HepG2 (cell line): ENCODE data around the gene CLIC1. TPM values are rescaled to one million over a fixed set of nuclear protein-coding genes. Genes with fewer than 3 reads are reported as not detected.
A peak's percentile ranks its signal among the peaks of the same experiment; 100 is the strongest.

Experiments used
- ATAC-seq: fragments of 200-7000 bp; cut with Tn5 transposase; 3 replicates; pipeline ENCODE4 v1.9.1; 2020; ENCODE audit warnings: mild to moderate bottlenecking, moderate library complexity
- BruUV-seq: library from RNA; stranded (reverse); fragments of 400-500 nt; replicated peaks from 2 replicates; lab custom pipeline; 2021; lab: Mats Ljungman, UMichigan
- CTCF ChIA-PET: fragments of 300-600 bp; formaldehyde crosslinking; extraction: SDS; loops from one replicate; lab custom pipeline; 2021; ENCODE audit warnings: low total read pairs, inconsistent platforms, low intra/inter-chr PET ratio; lab: Yijun Ruan, JAX
- POLR2A ChIA-PET: fragments of 350-600 bp; sonication (Branson Sonifier 250); formaldehyde crosslinking; loops from one replicate; lab custom pipeline; 2020; ENCODE audit warnings: antibody characterized with exemption, inconsistent platforms; lab: Yijun Ruan, JAX
- DNase-seq: peaks from one replicate; pipeline ENCODE4 v3.0.0-alpha.2; 2015; ENCODE audit warnings: low spot score
- FAIRE-seq: peaks from 3 replicates; lab custom pipeline; 2011; peaks lifted over from hg19 to GRCh38; lab: Jason Lieb, UNC
- H2AFZ ChIP-seq: one replicate; pipeline ENCODE4 v1.6.1; 2011; ENCODE audit warnings: low read length, inconsistent platforms
- H3K27ac ChIP-seq: fragments of 300-600 bp; 3 replicates; pipeline ENCODE4 v1.8.0; 2011; ENCODE audit warnings: mixed run types, mild to moderate bottlenecking, mixed read lengths, low read length, inconsistent platforms; ENCODE audit not compliant: insufficient read depth; ENCODE audit errors: extremely low read length
- H3K27me3 ChIP-seq, 2 experiments: fragments of 200-600 bp in 1 of 2; 2 replicates in 1 of 2; 3 replicates in 1 of 2; pipeline versions ENCODE4 v1.6.0 to v1.8.0; 2011; ENCODE audit warnings: low read length in 2 of 2, mild to moderate bottlenecking in 2 of 2, moderate library complexity in 2 of 2, inconsistent platforms in 1 of 2; ENCODE audit not compliant: insufficient read depth in 2 of 2, control insufficient read depth in 1 of 2
- H3K36me3 ChIP-seq, 2 experiments: fragments of 200-600 bp in 1 of 2; replicated peaks in 1 of 2; 2 replicates in 1 of 2; 3 replicates in 1 of 2; pipeline versions ENCODE4 v1.5.1 to v1.8.0; 2011; ENCODE audit warnings: low read length in 2 of 2, inconsistent platforms in 1 of 2; ENCODE audit not compliant: insufficient read depth in 2 of 2, control insufficient read depth in 1 of 2
- H3K4me1 ChIP-seq: 2 replicates; pipeline ENCODE4 v1.5.1; 2012; ENCODE audit warnings: low read length, inconsistent platforms; ENCODE audit not compliant: insufficient read depth
- H3K4me2 ChIP-seq: 2 replicates; pipeline ENCODE4 v1.6.0; 2011; ENCODE audit warnings: low read depth, low read length, inconsistent platforms
- H3K4me3 ChIP-seq, 3 experiments: fragments of 200-600 bp in 1 of 3; sonication (generic), shearing (Covaris generic) in 1 of 3; replicated peaks in 1 of 3; 2 replicates each; pipeline ENCODE4 v1.5.1; 2011 to 2016; ENCODE audit warnings: low read length in 3 of 3, inconsistent platforms in 2 of 3, low read depth in 2 of 3, mild to moderate bottlenecking in 2 of 3, control low read depth in 1 of 3, mixed read lengths in 1 of 3; ENCODE audit not compliant: insufficient read depth in 1 of 3
- H3K79me2 ChIP-seq: one replicate; pipeline ENCODE4 v1.6.1; 2011; ENCODE audit warnings: low read length, inconsistent platforms; ENCODE audit not compliant: insufficient read depth
- H3K9ac ChIP-seq: 2 replicates; pipeline ENCODE4 v1.6.0; 2011; ENCODE audit warnings: mild to moderate bottlenecking, low read depth, low read length, inconsistent platforms; ENCODE audit not compliant: insufficient read depth
- H3K9me3 ChIP-seq: 2 replicates; pipeline ENCODE4 v1.5.1; 2012; ENCODE audit warnings: mild to moderate bottlenecking, low read length
- H4K20me1 ChIP-seq: 2 replicates; pipeline ENCODE4 v1.6.0; 2011; ENCODE audit warnings: inconsistent platforms, mild to moderate bottlenecking, low read length, moderate library complexity; ENCODE audit not compliant: insufficient read depth
- AGO2 ChIP-seq: fragments of 200-400 bp; formaldehyde crosslinking; optimal IDR thresholded peaks from 2 replicates; pipeline ENCODE3; 2017; ENCODE audit warnings: mild to moderate bottlenecking, low read depth, low read length, moderate library complexity
- DDIT3 ChIP-seq: sonication (generic); formaldehyde crosslinking; IDR thresholded peaks from 2 replicates; pipeline ENCODE4 v1.4.0; 2020; ENCODE audit warnings: mild to moderate bottlenecking, missing genetic modification reagents
- MEIS1 ChIP-seq: sonication (generic); formaldehyde crosslinking; IDR thresholded peaks from 2 replicates; pipeline ENCODE4 v1.9.0; 2021; ENCODE audit warnings: mild to moderate bottlenecking, missing genetic modification reagents, moderate library complexity, borderline replicate concordance
- MTF2 ChIP-seq: sonication (generic); formaldehyde crosslinking; IDR thresholded peaks from 2 replicates; pipeline ENCODE4 v1.5.0; 2020; ENCODE audit warnings: missing genetic modification reagents, borderline replicate concordance
- RARG ChIP-seq: sonication (generic); formaldehyde crosslinking; IDR thresholded peaks from 2 replicates; pipeline ENCODE4 v1.4.0; 2020; ENCODE audit warnings: low read depth, mild to moderate bottlenecking, missing genetic modification reagents
- RBFOX2 ChIP-seq: fragments of 200-400 bp; formaldehyde crosslinking; IDR thresholded peaks from 2 replicates; pipeline ENCODE4 v1.6.1; 2017; ENCODE audit warnings: low read depth, mild to moderate bottlenecking, low read length
- STAT5B ChIP-seq: sonication (generic); formaldehyde crosslinking; IDR thresholded peaks from 2 replicates; pipeline ENCODE4 v1.4.0; 2020; ENCODE audit warnings: missing genetic modification reagents
- ZNF414 ChIP-seq: sonication (generic); formaldehyde crosslinking; IDR thresholded peaks from 2 replicates; pipeline ENCODE4 v1.5.0; 2020; ENCODE audit warnings: missing genetic modification reagents
- ZSCAN30 ChIP-seq: sonication (generic); formaldehyde crosslinking; IDR thresholded peaks from 2 replicates; pipeline ENCODE4 v1.5.0; 2020; ENCODE audit warnings: mild to moderate bottlenecking, missing genetic modification reagents
- WGBS: methylation state at CpG from one replicate; pipeline ENCODE4 v1.1.6; 2017; ENCODE audit warnings: low lambda C conversion rate; 5-methylcytosine and 5-hydroxymethylcytosine counted together
- in situ Hi-C: cut with HindIII; loops from 2 replicates; pipeline ENCODE4 v1.10.0; 2017; ENCODE audit warnings: low pct_unique_long_range_greater_than_20kb; ENCODE audit not compliant: extremely low pct_ligation_motif_present
- intact Hi-C: fragments of 100-400 bp; cut with micrococcal nuclease; formaldehyde crosslinking; loops from one replicate; pipeline ENCODE4 v1.10.0; 2022; ENCODE audit not compliant: unreplicated experiment
- polyA plus RNA-seq, 8 experiments: library from polyadenylated mRNA; depleted of rRNA in 3 of 8; stranded (reverse) in 7 of 8; unstranded in 1 of 8; fragments of >200 nt; fragmentation: Illumina TruSeq in 4 of 8; extraction: Trizol in 4 of 8; gene quantifications; 2 replicates each; pipeline versions ENCODE4 v1.2.1 to v1.2.3, GENCODE V29; 2011 to 2016; ENCODE audit warnings: low read depth in 4 of 8, missing spikeins in 1 of 8, mixed read lengths in 1 of 8; ENCODE audit not compliant: insufficient read depth in 1 of 8
- total RNA-seq, 5 experiments: library from RNA; depleted of rRNA; stranded (reverse); fragments of >200 nt; fragmentation: Illumina TruSeq; extraction: Trizol; gene quantifications; 2 replicates each; pipeline ENCODE4 v1.2.3, GENCODE V29; 2016; ENCODE audit warnings: low read depth in 1 of 5

Gene CLIC1
- total and polyA plus RNA-seq, 2 of the 13 experiments (the other 11 are each of a cell fraction or from before 2014, with no cell fraction given) = 602 to 891 TPM

GRCh38 chr6:31723245-31723979 is 12.9 kb downstream of the CLIC1 start, which contains the start of gene MPIG6B:
Gene MPIG6B, plus strand, starts transcription at chr6:31723373. Its CDS starts 11 bp downstream, at chr6:31723384.
- Histone ChIP-seq H3K79me2 (no peaks in the 10 kb centered on the region), H3K9me3 (no peaks in the 10 kb centered on the region), H3K4me1 (no peaks in the 10 kb centered on the region), H3K27ac (no peak within 1 kb of the TSS), H3K4me3 (no peak within 1 kb of the TSS), H3K36me3 (peaks cover 0 to 5% of the 10 kb centered on the region in 2 experiments; a peak in 2 of 5 replicates), H3K27me3 (peaks cover 2 to 35% of the 10 kb centered on the region in 2 experiments; a peak in 4 of 5 replicates), H3K4me2 (no peak within 1 kb of the TSS), H4K20me1 (no peaks in the 10 kb centered on the region), H2AFZ (no peak within 1 kb of the TSS), H3K9ac (no peak within 1 kb of the TSS)
- ATAC-seq (peak; percentile 7), FAIRE-seq (no peak), DNase-seq (no peak)
- TF ChIP-seq RBFOX2 = 0 out of 2 replicates have a peak, but pooled peaks have one; percentile 15
- no peak for TF ChIP-seq MEIS1 (CRISPR knock-in tag)
- TF ChIP-seq AGO2 = peak; percentile 78
- ChIA-PET CTCF (no interaction called here), POLR2A (interaction anchor here (0.7 to 3.4 kb wide), 7 partner anchors 8 to 111 kb away, joined by 3 to 20 read pairs (median 5); partner anchors contain the start of genes ABHD16A, CLIC1, HSPA1B and LY6G6D)
- intact Hi-C loops (no loop called here), in situ Hi-C loops (no loop called here)
- no TSS peak for BruUV-seq
- WGBS = 69% methylated on average over 46 of the region's 46 CpGs

- CTCF ChIA-PET = no interaction called here
- no peak for FAIRE-seq
- H3K4me3 ChIP-seq = no peak overlapping the region
These were observed 14.2 kb downstream of the CLIC1 start for GRCh38 chr6:31722173-31722572.

More at GRCh38 chr6:31722173-31722572, 14.2 kb downstream of the CLIC1 start:
- Histone ChIP-seq H3K4me2 (no peak overlapping the region), H3K79me2 (no peaks in the 10 kb centered on the region), H3K9me3 (no peaks in the 10 kb centered on the region), H3K27me3 (peaks cover 3 to 35% of the 10 kb centered on the region in 2 experiments; a peak in 4 of 5 replicates), H3K36me3 (peaks cover 0 to 2% of the 10 kb centered on the region in 2 experiments; a peak in 2 of 5 replicates), H3K9ac (no peak overlapping the region), H2AFZ (no peak overlapping the region), H3K4me1 (peaks cover 8% of the 10 kb centered on the region)
- 63% methylated on average over 3 of the region's 3 CpGs for WGBS
- in situ Hi-C loops = no loop called here
- POLR2A ChIA-PET = interaction anchor here (3.4 kb wide), 1 partner anchor 105 kb away, joined by 12 read pairs; the partner anchor contains the start of gene HSPA1B
- intact Hi-C loops = no loop called here
- no peak for TF ChIP-seq MTF2 (CRISPR knock-in tag)
- TF ChIP-seq DDIT3 = no peak
- TF ChIP-seq STAT5B = no peak
- no peak for TF ChIP-seq ZSCAN30 (CRISPR knock-in tag)
- no peak for TF ChIP-seq ZNF414
- no peak for TF ChIP-seq RARG (CRISPR knock-in tag)
- TF ChIP-seq, all 625 proteins: peak for 0
- Histone ChIP-seq H3K27ac (no peak overlapping the region), H4K20me1 (no peaks in the 10 kb centered on the region)
- ATAC-seq (no peak), DNase-seq (no peak)
- no TSS peak for BruUV-seq
